T47D (cell line): ENCODE data around the gene SNAPC2.
A peak's percentile ranks its signal among the peaks of the same experiment; 100 is the strongest.
"Not testable (repeated sequence)": the region's sequence is repeated elsewhere in the genome, so short reads cannot be mapped to it uniquely, and the experiment has no call there.

ENCODE experiments used
- DNase-seq, 2 experiments: peaks; one replicate each; pipeline versions ENCODE4 v3.0.0 to v3.0.0-alpha.2; 2011 to 2012; ENCODE audit warnings: low read depth in 1 of 2, low spot score in 1 of 2
- JUND ChIP-seq: IDR thresholded peaks from 2 replicates; pipeline ENCODE4 v1.6.1; 2012; ENCODE audit warnings: low read depth
- in situ Hi-C: cut with HindIII; loops from 2 replicates; pipeline ENCODE4 v1.10.0; 2016; ENCODE audit warnings: low sequenced_read_pairs, low pct_unique_long_range_greater_than_20kb

The SNAPC2 gene

DNA sequence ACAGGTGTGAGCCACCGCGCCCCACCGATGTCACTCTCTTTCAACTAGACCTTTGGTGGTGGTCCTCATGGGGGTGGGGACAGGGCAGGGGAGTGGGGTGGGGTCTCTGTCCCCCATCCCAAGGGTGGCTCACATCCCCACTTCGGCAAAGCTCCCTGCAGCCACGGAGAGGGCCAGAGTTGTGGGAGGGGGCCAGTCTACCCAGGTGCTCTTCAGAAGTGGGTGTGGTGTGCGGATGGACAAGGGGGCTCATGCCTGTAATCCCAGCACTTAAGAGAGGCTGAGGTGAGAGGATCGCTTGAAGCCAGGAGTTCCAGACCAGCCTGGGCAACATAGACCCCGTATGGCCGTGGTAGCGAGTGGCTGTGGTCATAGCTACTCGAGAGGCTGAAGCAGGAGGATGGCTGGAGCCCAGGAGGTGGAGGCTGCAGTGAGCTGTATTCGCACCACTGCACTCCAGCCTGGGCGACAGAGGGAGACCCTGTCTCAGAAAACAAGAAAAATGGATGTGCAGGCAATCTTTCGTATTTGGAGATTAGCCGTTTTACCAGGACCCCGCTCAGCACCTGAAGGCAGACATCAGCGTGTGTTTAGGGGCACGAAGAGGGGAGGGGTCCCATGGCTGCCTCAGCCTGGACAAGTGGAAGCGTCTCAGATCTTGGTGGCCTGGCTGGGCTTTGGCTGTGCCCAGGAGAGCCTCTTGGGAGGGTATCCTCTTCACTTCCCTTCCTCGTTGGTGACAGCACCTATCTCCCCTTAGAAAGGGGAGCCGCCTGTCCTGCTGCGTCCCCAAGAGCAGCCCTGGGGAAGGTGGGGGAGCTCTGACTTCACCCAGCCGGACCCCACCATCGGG is 4.7 kb upstream of the SNAPC2 start:
- DNase-seq = no peak
- in situ Hi-C loops = no loop called here
- no peak for TF ChIP-seq JUND

DNA sequence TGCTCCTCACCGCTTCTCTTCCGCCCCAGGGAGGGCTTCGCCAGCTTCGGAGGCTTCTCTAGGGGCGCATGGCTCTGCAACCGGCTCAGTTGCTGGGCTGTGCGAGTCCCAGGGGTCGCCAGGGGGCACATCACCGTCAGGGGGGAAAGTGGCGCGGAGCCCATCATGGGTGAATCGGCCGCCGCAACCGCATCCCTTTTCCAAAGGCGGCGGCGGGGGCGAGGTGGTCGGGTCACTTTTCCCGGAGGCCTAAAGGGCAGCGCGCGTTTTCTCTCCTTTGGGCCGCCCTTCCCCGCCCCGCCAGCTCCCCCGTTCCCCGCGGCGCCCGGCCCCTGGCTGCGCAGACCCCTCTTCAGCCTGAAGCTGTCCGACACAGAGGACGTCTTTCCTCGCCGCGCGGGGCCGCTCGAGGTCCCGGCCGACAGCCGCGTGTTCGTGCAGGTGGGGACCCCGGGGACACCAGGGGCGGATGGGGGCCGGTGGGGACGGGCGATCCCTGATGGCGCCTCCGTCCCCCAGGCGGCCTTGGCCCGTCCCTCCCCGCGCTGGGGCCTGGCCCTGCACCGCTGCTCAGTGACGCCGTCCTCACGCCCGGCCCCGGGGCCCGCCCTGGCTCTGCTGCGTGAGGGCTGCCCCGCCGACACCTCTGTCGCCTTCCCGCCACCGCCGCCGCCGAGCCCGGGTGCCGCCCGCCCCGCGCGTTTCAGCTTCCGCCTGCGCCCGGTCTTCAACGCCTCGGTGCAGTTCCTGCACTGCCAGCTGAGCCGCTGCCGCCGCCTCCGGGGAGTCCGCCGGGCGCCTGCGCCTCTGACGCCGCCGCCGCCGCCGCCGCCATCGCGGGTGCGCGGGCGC is 3.8 kb upstream of the SNAPC2 start:
- in situ Hi-C loops = no loop called here
- DNase-seq = peak; percentile 37 to 50

GRCh38 chr19:7916955-7917266 is 3.2 kb upstream of the SNAPC2 start:
- DNase-seq = no peak
- no peak for TF ChIP-seq JUND

More for the DNA sequence above, 3.8 kb upstream of the SNAPC2 start:
- TF ChIP-seq JUND = no peak

DNA sequence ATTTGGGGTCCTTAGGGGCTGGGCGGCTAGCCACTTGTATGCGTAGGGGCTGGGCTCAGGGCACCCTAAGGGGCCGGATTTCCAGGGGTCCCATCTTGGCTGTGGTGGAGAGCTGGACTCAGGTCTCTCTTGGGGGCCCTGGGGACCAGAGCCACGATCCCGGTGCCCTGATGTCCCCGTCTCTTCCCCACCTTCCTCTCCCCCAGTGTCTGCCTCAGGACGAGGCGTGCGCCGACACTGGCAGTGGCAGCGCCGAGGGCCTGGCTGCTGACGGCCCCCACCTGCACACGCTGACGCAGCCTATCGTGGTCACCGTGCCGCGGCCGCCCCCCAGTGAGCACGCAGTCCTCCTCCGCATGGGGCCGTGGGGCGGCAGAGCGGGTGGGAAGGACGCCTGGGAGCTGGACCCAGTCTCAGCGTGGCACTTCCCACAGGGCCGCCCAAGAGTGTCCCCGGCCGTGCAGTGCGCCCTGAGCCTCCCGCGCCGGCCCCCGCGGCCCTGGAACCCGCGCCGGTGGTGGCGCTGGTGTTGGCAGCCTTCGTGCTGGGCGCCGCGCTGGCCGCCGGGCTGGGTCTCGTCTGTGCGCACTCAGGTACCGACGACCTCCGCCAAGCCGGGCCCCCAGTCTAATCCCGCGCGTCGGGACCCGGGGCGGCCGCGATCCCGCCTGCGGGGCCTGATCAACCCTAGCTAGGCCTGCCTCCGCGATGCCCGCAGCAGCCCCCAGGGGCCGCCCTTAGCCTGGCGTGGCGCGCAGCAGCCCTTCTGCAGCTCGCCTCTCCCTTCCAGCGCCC is 2.7 kb upstream of the SNAPC2 start:
- TF ChIP-seq JUND = no peak
- in situ Hi-C loops = no loop called here
- DNase-seq = peak; percentile 34 to 51

More at GRCh38 chr19:7916955-7917266, 3.2 kb upstream of the SNAPC2 start:
- in situ Hi-C loops = no loop called here

DNA sequence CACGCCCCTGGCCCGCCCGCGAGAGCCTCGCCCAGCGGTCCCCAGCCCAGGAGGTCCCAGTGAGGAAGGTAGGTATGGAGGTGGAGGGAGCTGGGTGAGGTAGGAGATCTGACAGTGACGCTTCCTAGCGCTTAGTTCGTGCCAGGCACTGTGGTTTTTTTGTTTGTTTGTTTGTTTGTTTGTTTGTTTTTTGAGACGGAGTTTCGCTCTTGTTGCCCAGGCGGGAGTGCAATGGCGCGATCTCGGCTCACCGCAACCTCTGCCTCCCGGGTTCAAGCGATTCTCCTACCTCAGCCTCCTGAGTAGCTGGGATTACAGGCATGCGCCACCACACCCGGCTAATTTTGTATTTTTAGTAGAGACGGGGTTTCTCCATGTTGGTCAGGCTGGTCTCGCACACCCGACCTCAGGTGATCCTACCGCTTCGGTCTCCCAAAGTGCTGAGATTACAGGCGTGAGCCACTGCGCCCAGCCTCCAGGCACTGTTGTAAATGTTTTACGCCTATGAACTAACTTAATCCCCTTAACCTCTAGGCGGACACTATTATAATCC is 2.0 kb upstream of the SNAPC2 start:
- in situ Hi-C loops, DNase-seq: not testable (repeated sequence)

- in situ Hi-C loops = no loop called here
- DNase-seq = no peak
- no peak for TF ChIP-seq JUND
Measured at GRCh38 chr19:7918615-7919421, 1.3 kb upstream of the SNAPC2 start.

GRCh38 chr19:7920519-7921301 is 572 bp downstream of the SNAPC2 start:
- TF ChIP-seq JUND = no peak
- peak; percentile 76 to 97 for DNase-seq
- in situ Hi-C loops = no loop called here

- no peak for DNase-seq
- in situ Hi-C loops = no loop called here
- TF ChIP-seq JUND = no peak
Measured at GRCh38 chr19:7921302-7921966, 1.3 kb downstream of the SNAPC2 start.

DNA sequence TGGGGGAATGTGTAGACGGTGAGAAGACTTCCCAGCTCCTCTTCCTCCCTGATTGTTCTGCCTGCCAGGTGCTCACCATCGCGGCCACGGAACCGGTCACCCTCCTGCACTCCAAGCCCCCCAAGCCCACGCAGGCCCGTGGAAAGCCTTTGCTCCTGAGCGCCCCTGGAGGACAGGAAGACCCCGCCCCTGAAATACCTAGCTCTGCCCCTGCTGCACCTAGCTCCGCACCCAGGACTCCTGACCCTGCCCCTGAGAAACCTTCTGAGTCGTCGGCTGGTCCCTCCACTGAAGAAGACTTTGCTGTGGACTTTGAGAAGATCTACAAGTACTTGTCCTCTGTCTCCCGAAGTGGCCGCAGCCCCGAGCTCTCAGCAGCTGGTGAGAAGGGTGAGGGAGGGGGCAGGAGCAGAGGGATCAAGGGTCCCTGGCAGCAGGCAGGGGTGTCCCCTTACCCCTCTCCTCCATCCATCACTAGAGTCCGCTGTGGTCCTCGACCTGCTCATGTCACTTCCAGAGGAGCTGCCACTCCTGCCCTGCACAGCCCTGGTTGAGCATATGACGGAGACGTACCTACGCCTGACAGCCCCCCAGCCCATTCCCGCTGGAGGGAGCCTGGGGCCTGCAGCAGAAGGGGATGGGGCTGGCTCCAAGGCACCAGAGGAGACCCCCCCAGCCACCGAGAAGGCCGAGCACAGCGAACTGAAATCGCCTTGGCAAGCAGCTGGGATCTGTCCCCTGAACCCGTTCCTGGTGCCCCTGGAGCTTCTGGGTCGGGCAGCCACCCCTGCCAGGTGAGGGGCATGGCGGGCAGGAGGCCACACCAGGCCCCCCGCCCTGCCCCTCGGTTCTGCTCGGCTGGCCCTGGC is 2.1 kb downstream of the SNAPC2 start:
- in situ Hi-C loops = no loop called here
- DNase-seq = no peak
- TF ChIP-seq JUND = no peak

GRCh38 chr19:7922836-7923195 is 2.7 kb downstream of the SNAPC2 start:
- in situ Hi-C loops = no loop called here
- no peak for TF ChIP-seq JUND
- no peak for DNase-seq
